ENCODE results near the gene NDUFC2. TPM values are rescaled to one million over a fixed set of nuclear protein-coding genes. Genes with fewer than 3 reads are reported as not detected.
"Not testable (repeated sequence)": the region's sequence is repeated elsewhere in the genome, so short reads cannot be mapped to it uniquely, and the experiment has no call there.

The NDUFC2 gene
- total and polyA plus RNA-seq, 3 donors from 2014 or later: 94.7 to 210 (median 105) TPM

- H3K36me3 ChIP-seq (ENCODE audit: low read depth, missing control alignments): no peaks in the 10 kb centered on the region
- H3K9me3 ChIP-seq: no peaks in the 10 kb centered on the region
- H3K27ac ChIP-seq: no peak overlapping the region
- no peaks in the 10 kb centered on the region for H3K27me3 ChIP-seq
- TF ChIP-seq, protein P1, sequence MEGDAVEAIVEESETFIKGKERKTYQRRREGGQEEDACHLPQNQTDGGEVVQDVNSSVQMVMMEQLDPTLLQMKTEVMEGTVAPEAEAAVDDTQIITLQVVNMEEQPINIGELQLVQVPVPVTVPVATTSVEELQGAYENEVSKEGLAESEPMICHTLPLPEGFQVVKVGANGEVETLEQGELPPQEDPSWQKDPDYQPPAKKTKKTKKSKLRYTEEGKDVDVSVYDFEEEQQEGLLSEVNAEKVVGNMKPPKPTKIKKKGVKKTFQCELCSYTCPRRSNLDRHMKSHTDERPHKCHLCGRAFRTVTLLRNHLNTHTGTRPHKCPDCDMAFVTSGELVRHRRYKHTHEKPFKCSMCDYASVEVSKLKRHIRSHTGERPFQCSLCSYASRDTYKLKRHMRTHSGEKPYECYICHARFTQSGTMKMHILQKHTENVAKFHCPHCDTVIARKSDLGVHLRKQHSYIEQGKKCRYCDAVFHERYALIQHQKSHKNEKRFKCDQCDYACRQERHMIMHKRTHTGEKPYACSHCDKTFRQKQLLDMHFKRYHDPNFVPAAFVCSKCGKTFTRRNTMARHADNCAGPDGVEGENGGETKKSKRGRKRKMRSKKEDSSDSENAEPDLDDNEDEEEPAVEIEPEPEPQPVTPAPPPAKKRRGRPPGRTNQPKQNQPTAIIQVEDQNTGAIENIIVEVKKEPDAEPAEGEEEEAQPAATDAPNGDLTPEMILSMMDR (IDR thresholded peaks at IDR 0.05): no peak
- no peak for TF ChIP-seq POLR2A (IDR thresholded peaks at IDR 0.05)
- DNase-seq: no peak
- intact Hi-C loops (cut with DNase I; ENCODE audit: low total_unique reads): no loop called here
- H3K4me3 ChIP-seq: no peak overlapping the region
- H3K4me1 ChIP-seq: no peaks in the 10 kb centered on the region
- WGBS, 2 donors: 89 to 93% methylated on average over 5 of the region's 5 CpGs
These were observed 20.6 kb upstream of the NDUFC2 start for GRCh38 chr11:78100261-78100660.

DNA sequence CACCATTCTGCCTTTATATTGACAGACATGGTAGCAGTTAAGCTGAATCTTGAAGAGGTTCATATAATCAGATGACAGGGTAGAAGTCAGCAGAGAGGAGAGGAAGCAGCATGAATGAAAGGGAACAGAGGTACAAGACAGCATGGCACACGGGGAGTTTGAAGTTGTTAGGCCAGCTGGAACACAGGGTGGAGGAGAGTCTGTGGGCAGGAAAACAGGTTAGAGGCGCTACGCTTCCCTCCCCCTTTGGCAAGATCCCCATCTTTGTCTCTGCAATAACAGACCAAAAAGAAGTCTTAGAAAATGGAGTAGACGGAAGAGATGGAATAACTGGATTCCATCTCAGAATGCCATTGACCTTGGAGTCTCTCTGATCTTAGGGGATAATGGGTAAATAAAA is 20.0 kb upstream of the NDUFC2 start:
- 89 to 90% methylated on average over 4 of the region's 4 CpGs for WGBS, 2 donors
- H3K36me3 ChIP-seq (ENCODE audit: low read depth, missing control alignments): no peaks in the 10 kb centered on the region
- no peaks in the 10 kb centered on the region for H3K27me3 ChIP-seq
- DNase-seq: no peak
- no peak overlapping the region for H3K4me3 ChIP-seq
- no peaks in the 10 kb centered on the region for H3K9me3 ChIP-seq
- intact Hi-C loops (cut with DNase I; ENCODE audit: low total_unique reads): no loop called here
- H3K4me1 ChIP-seq: no peaks in the 10 kb centered on the region
- TF ChIP-seq, protein P1 (IDR thresholded peaks at IDR 0.05): no peak
- TF ChIP-seq POLR2A (IDR thresholded peaks at IDR 0.05): no peak
- no peak overlapping the region for H3K27ac ChIP-seq

GRCh38 chr11:78097666-78098385 is 18.2 kb upstream of the NDUFC2 start:
- no peak for DNase-seq
- TF ChIP-seq, protein P1 (IDR thresholded peaks at IDR 0.05): no peak
- TF ChIP-seq POLR2A (IDR thresholded peaks at IDR 0.05): no peak
- Histone ChIP-seq H3K27me3 (no peaks in the 10 kb centered on the region), H3K4me1 (no peaks in the 10 kb centered on the region), H3K27ac (no peak overlapping the region), H3K4me3 (no peak overlapping the region), H3K9me3 (no peaks in the 10 kb centered on the region), H3K36me3 (ENCODE audit: low read depth, missing control alignments) (no peaks in the 10 kb centered on the region)
- intact Hi-C loops (cut with DNase I; ENCODE audit: low total_unique reads): no loop called here
- WGBS, 2 donors: 87 to 93% methylated on average over 7 of the region's 7 CpGs

- Histone ChIP-seq H3K9me3 (no peaks in the 10 kb centered on the region), H3K4me1 (no peaks in the 10 kb centered on the region), H3K4me3 (no peak overlapping the region), H3K27ac (no peak overlapping the region), H3K27me3 (no peaks in the 10 kb centered on the region), H3K36me3 (ENCODE audit: low read depth, missing control alignments) (no peaks in the 10 kb centered on the region)
- WGBS, 2 donors: 96% methylated on average over 2 of the region's 2 CpGs
- TF ChIP-seq, protein P1 (IDR thresholded peaks at IDR 0.05): no peak
- no peak for TF ChIP-seq POLR2A (IDR thresholded peaks at IDR 0.05)
- no peak for DNase-seq
- intact Hi-C loops (cut with DNase I; ENCODE audit: low total_unique reads): no loop called here
These were observed 14.6 kb upstream of the NDUFC2 start for GRCh38 chr11:78094250-78094649.

DNA sequence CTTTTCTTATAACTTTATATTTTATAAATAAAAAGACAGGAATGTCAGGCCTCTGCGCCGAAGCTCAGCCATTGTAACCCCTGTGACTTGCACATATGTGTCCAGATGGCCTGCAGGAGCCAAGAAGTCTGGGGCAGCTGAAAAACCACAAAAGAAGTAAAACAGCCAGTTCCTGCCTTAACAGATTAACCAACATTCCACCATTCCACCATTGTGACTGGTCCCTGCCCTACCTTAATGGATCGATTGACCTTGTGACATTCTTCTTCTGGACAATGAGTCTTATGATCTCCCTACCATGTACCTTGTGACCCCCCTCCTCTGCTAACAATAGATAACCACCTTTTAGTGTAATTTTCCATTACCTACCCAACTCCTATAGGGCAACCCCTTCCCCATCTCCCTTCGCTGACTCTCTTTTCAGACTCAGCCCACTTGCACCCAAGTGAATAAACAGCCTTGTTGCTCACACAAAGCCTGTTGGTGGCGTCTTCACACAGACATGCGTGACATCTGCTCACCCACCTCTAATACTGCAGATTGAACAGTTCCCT is 6.9 kb upstream of the NDUFC2 start:
- H3K4me1 ChIP-seq; H3K36me3 ChIP-seq (ENCODE audit: low read depth, missing control alignments); H3K9me3 ChIP-seq; intact Hi-C loops (cut with DNase I; ENCODE audit: low total_unique reads); H3K27ac ChIP-seq; DNase-seq; H3K27me3 ChIP-seq; H3K4me3 ChIP-seq: not testable (repeated sequence)
- WGBS, 2 donors: 85 to 92% methylated on average over 6 of the region's 6 CpGs

All from testis (tissue), 3 donors.